GM19438 (cell line): ENCODE data around the gene SOD1.

ENCODE experiments used
- ATAC-seq: cut with Tn5 transposase; IDR thresholded peaks from one replicate; pipeline ENCODE4 v1.9.1; 2021; ENCODE audit warnings: low read depth; ENCODE audit not compliant: unreplicated experiment

Gene SOD1

DNA sequence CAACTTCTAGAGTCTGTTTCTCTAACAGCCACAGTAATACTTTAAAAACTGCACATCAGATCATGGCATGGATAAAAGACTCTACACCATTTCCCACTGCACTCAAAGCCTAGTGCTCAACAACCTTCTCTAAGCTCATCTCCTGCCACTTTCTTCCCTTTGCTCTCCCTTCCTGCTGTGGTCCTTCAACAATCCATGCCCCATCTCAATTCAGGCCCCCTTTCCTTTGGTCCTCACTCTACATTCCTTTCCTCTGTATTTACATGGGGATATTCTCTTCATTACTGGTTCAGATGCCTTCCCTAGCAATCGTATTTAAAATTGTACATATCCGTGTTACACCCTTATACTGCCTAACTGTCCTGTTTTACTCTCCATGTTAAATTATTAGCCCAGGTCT, 19.0 kb downstream of the SOD1 start:
- no peak for ATAC-seq

DNA sequence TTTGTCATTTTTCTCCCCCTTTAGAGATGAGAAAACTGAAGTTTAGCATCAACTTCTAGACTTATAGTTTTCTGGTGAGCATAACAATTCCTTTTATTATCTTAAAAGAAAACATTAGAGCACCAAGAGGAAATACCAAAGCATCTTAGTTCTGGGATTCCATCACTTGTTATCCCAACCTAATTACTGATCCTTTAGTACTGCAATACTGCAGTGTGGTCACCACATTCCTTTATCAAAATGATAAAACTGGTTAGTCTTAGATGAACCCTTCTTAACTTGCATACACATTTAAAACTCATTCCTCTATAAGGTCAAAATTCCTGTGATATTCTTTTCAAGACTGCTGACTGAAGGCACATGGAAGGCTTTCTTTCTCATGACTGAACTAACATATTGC, 23.1 kb downstream of the SOD1 start:
- ATAC-seq = no peak

GRCh38 chr21:31683029-31683428, 23.5 kb downstream of the SOD1 start:
- no peak for ATAC-seq

DNA sequence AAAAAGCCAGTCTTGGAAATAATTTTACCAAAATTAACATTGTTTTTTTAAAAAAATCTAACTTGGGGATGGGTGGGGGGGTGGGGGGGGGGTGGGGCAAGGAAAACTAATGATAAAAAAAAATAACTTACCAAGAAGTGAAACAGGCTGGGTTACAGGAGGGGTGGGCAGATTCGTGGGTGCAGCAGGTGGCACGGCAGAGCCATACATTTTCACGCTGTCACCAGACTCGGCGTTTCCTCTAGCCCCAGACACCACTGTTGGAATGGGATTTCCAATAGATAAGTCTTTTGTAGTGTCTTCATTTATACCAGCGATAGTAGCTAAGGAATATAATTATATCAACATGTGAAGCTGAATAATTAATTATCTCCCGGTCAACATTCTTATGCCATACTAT, 25.4 kb downstream of the SOD1 start:
- no peak for ATAC-seq

- no peak for ATAC-seq
These were observed 26.9 kb downstream of the SOD1 start for GRCh38 chr21:31686272-31686915.

DNA sequence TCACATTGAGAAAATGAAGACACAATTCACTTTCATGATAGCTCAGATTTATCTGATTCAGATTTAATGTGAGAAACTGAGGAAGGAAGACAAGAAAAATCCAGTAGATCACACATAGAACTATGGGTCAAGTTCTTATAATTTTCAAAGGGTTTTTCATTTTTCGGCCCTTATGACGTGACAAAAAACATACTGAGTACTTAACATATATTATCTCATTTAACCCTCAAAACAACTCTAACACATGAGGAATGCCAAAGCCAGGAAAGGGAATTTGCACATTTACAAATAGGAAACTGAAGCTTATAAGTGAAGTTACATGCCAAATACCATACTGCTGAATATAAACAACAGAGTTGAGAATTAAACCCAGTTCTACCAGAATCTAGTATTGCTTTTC, 27.6 kb downstream of the SOD1 start:
- no peak for ATAC-seq

DNA sequence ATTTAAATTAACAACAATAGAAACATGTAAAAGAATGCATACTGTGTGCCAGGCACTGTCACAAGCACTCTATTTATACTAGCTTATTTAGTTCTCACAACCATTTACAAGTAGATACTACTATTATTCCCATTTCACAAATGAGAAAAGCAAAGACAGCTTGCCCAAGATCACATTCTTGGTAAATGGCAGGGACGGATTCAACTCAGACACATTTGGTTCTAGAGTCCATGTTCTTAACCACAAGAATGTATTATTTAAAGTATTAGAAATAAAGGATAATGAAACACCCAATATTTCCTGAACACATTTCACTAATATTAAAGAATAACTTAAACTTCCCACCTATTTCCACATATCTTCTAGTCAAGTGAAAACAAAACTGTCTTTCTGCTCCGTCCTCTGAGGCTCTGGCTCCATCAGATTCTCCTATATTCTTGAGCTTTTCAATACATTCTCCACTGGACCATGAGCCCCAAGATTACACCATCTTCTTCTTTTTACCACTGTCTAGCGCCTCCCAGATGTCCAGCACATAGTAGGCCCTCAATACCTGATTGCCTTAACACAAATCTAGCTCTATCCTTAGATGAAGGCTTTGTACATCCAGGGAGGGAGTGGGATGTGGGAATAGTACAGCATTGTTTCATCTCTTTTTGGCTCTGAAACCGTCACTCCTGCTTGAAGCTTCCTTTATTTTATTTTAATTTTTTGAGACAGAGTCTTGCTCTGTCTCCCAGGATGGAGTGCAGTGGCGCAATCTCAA, 29.3 kb downstream of the SOD1 start:
- ATAC-seq = no peak

DNA sequence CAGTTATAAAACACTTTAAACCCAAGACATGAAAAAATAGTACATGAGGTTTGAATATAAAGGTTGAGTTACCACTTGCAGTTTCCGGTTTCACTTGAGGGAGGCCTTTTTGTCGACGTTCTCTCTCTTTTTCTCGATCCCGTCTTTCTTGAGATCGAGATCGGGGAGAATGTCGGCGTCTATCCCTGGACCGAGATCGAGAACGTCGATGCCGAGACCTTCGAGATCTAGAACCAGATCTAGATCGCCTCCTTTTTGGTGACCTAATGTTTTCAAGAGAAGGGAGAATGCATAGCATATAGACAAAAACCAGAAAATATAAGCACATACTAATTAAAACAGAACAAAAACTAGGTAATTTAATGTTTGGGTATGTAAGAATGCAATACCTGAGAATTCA, 33.7 kb downstream of the SOD1 start:
- no peak for ATAC-seq

DNA sequence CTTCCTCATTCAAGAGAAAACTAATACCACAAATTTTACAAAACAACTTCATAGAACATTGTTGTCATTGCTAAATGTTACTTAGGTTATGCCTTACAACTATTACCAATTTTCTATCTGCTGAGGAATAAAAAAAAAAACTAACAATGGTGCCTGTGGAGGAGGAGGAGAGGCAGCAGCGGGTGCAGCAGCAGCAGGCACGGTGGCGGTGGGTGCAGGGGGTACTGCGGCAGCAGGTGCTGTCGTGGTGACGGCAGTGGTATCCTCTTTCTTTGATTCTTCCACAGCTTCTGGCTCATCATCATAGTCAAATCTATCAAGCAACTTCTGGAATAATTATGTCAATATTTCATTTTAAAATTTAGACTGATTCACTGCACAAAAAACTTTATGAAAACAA, 36.9 kb downstream of the SOD1 start:
- no peak for ATAC-seq

- ATAC-seq = no peak
These were observed 39.0 kb downstream of the SOD1 start for GRCh38 chr21:31698461-31698860.

GRCh38 chr21:31700040-31700439, 40.5 kb downstream of the SOD1 start:
- ATAC-seq = no peak

DNA sequence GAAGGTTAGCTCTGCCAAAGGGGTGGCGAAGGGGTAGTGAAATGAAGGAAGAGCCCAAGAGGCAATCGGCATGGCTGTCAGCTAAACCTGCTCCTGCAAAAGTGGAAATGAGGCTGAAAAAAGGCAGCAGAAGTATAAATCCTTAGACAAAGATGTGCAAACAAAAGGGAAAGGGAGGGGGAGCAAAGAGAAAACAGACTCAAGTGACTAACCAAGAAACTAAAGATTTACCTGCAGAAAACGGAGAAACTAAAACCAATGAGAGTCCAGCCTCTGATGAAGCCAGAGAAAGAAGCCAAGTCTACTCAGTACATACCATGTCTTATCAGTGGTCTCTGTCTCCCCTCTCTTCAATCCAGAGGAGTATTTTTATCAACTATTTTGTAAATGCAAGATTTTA, 47.1 kb downstream of the SOD1 start:
- ATAC-seq = no peak

- ATAC-seq = no peak
These were observed 48.0 kb downstream of the SOD1 start for GRCh38 chr21:31707499-31707898.

DNA sequence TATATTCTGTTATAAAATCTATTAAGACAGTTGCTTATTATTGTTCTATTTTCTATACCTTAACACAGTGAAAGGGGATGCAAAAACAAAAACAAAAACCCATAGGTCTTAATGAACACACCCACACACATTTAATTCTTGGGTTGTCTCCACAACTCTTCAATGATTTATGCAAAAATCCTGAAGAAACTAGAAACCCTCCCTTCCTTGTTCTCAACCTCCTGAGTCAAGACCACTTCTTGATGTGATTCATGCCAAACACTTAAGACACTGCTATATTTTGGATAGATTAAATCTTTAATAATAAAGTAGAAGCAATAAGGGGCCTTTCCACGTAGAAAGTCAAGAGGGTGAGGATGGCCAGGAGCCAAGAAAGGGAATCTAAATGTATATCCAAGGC, 49.0 kb downstream of the SOD1 start:
- ATAC-seq = no peak

GRCh38 chr21:31710586-31710985, 51.1 kb downstream of the SOD1 start:
- no peak for ATAC-seq

DNA sequence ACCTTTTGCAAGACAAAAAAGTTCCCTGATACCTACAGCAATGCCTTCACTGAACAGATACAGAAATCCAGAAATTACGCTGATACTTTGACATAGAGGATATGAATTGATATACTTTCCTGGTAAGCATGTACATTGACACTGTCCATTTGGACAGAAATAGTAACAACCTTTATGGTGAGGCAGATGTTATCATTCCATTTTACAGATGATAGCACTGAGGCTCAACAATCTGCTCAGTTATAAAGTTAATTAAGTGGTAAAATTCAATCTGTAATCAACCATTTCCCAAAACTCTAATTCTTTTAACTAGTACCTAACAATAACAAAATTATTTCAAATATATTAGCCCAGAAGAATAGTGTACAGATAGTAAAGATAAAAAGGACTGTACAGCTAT, 51.8 kb downstream of the SOD1 start:
- ATAC-seq = no peak

DNA sequence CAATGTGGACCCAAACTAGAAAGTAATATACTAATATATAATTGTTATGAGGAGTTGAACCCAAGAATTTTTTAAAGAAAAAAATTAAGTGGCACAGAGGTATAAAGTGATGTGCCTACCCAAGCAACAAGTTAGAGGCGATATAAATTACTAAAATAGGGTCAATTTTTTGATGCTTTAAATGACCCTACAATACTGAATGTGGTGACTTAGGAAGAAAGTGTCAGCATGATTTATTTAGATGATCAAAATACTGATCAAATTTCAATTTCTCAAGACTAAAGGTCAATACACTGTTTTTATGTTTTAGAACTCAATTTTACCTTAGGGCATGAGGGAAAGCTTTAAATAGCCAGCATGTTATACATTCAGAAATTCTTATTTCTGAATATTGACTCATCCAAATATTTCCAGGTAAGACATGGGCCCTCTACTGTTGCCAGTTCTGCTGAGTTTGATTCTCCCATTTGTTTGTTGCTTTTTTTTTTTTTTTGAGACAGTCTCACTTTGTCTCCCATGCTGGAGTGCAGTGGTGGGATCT, 52.3 kb downstream of the SOD1 start:
- no peak for ATAC-seq

GRCh38 chr21:31713115-31713514, 53.6 kb downstream of the SOD1 start:
- ATAC-seq = no peak

- no peak for ATAC-seq
These were observed 54.7 kb downstream of the SOD1 start for GRCh38 chr21:31713973-31714740.

- no peak for ATAC-seq
These were observed 55.4 kb downstream of the SOD1 start for GRCh38 chr21:31714741-31715365.

DNA sequence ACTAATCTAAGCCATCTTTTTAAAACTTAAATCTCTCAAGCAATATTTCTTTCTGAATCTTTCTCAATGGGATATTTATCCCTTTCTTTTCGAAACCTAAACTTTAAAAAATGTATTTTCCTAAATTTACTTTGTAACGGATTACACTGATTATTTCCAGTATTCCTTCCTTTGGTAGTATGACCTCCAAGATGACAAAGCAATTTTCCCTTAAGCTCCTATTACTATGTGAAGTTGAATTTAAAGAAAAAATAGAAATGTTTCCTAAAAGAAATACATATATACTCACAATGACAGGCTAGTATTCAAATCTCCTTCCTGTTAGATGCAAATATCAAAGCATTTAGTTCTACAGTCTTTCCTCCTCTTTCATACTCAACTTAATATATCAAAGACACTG, 56.6 kb downstream of the SOD1 start:
- ATAC-seq = no peak
